ENCODE measurements around the gene RALGPS2. TPM values are rescaled to one million over a fixed set of nuclear protein-coding genes. Genes with fewer than 3 reads are reported as not detected.
"Not testable (repeated sequence)": the region's sequence is repeated elsewhere in the genome, so short reads cannot be mapped to it uniquely, and the experiment has no call there.

RALGPS2 gene
- total RNA-seq, 1 donor = 34.0 TPM

- Histone ChIP-seq H3K9me3 (ENCODE audit: low read depth, low read length) (no peaks in the 10 kb centered on the region), H3K27me3 (ENCODE audit: insufficient read depth, low read length) (no peaks in the 10 kb centered on the region), H3K4me3 (ENCODE audit: low read length) (no peak overlapping the region), H3K4me1 (ENCODE audit: insufficient read depth, low read length) (no peaks in the 10 kb centered on the region)
Measured at GRCh38 chr1:178846306-178846705, 121.3 kb downstream of the RALGPS2 start.

GRCh38 chr1:178847396-178847849 lies 122.4 kb downstream of the RALGPS2 start:
- Histone ChIP-seq H3K27me3 (ENCODE audit: insufficient read depth, low read length) (no peaks in the 10 kb centered on the region), H3K9me3 (ENCODE audit: low read depth, low read length) (no peaks in the 10 kb centered on the region), H3K4me3 (ENCODE audit: low read length) (no peak overlapping the region), H3K4me1 (ENCODE audit: insufficient read depth, low read length) (no peaks in the 10 kb centered on the region)

- not testable (repeated sequence) for H3K4me1 ChIP-seq (ENCODE audit: insufficient read depth, low read length); H3K27me3 ChIP-seq (ENCODE audit: insufficient read depth, low read length); H3K9me3 ChIP-seq (ENCODE audit: low read depth, low read length); H3K4me3 ChIP-seq (ENCODE audit: low read length)
Measured at GRCh38 chr1:178847919-178848318, 122.9 kb downstream of the RALGPS2 start.

- Histone ChIP-seq H3K27me3 (ENCODE audit: insufficient read depth, low read length) (no peaks in the 10 kb centered on the region), H3K4me3 (ENCODE audit: low read length) (no peak overlapping the region), H3K4me1 (ENCODE audit: insufficient read depth, low read length) (no peaks in the 10 kb centered on the region), H3K9me3 (ENCODE audit: low read depth, low read length) (no peaks in the 10 kb centered on the region)
Measured at GRCh38 chr1:178849918-178850317, 124.9 kb downstream of the RALGPS2 start.

GRCh38 chr1:178857126-178857525 lies 132.1 kb downstream of the RALGPS2 start:
- Histone ChIP-seq H3K9me3 (ENCODE audit: low read depth, low read length) (no peaks in the 10 kb centered on the region), H3K27me3 (ENCODE audit: insufficient read depth, low read length) (no peaks in the 10 kb centered on the region), H3K4me1 (ENCODE audit: insufficient read depth, low read length) (no peaks in the 10 kb centered on the region), H3K4me3 (ENCODE audit: low read length) (no peak overlapping the region)

GRCh38 chr1:178862416-178862815 lies 137.4 kb downstream of the RALGPS2 start:
- H3K27me3 ChIP-seq (ENCODE audit: insufficient read depth, low read length) = no peaks in the 10 kb centered on the region
- H3K4me3 ChIP-seq (ENCODE audit: low read length) = no peak overlapping the region
- no peaks in the 10 kb centered on the region for H3K4me1 ChIP-seq (ENCODE audit: insufficient read depth, low read length)
- no peaks in the 10 kb centered on the region for H3K9me3 ChIP-seq (ENCODE audit: low read depth, low read length)

- no peaks in the 10 kb centered on the region for H3K9me3 ChIP-seq (ENCODE audit: low read depth, low read length)
- no peak overlapping the region for H3K4me3 ChIP-seq (ENCODE audit: low read length)
- no peaks in the 10 kb centered on the region for H3K27me3 ChIP-seq (ENCODE audit: insufficient read depth, low read length)
- no peaks in the 10 kb centered on the region for H3K4me1 ChIP-seq (ENCODE audit: insufficient read depth, low read length)
Measured at GRCh38 chr1:178862864-178863263, 137.8 kb downstream of the RALGPS2 start.

- Histone ChIP-seq H3K4me3 (ENCODE audit: low read length) (no peak overlapping the region), H3K4me1 (ENCODE audit: insufficient read depth, low read length) (no peaks in the 10 kb centered on the region), H3K9me3 (ENCODE audit: low read depth, low read length) (no peaks in the 10 kb centered on the region), H3K27me3 (ENCODE audit: insufficient read depth, low read length) (no peaks in the 10 kb centered on the region)
Measured at GRCh38 chr1:178864326-178864725, 139.3 kb downstream of the RALGPS2 start.

GRCh38 chr1:178867670-178868069 lies 142.6 kb downstream of the RALGPS2 start:
- no peaks in the 10 kb centered on the region for H3K4me1 ChIP-seq (ENCODE audit: insufficient read depth, low read length)
- H3K27me3 ChIP-seq (ENCODE audit: insufficient read depth, low read length) = no peaks in the 10 kb centered on the region
- H3K4me3 ChIP-seq (ENCODE audit: low read length) = no peak overlapping the region
- H3K9me3 ChIP-seq (ENCODE audit: low read depth, low read length) = no peaks in the 10 kb centered on the region

GRCh38 chr1:178868706-178869105 lies 143.7 kb downstream of the RALGPS2 start:
- no peaks in the 10 kb centered on the region for H3K27me3 ChIP-seq (ENCODE audit: insufficient read depth, low read length)
- H3K4me3 ChIP-seq (ENCODE audit: low read length) = no peak overlapping the region
- H3K9me3 ChIP-seq (ENCODE audit: low read depth, low read length) = no peaks in the 10 kb centered on the region
- no peaks in the 10 kb centered on the region for H3K4me1 ChIP-seq (ENCODE audit: insufficient read depth, low read length)

GRCh38 chr1:178869119-178869697 lies 144.2 kb downstream of the RALGPS2 start:
- Histone ChIP-seq H3K4me1 (ENCODE audit: insufficient read depth, low read length) (no peaks in the 10 kb centered on the region), H3K4me3 (ENCODE audit: low read length) (no peak overlapping the region), H3K9me3 (ENCODE audit: low read depth, low read length) (no peaks in the 10 kb centered on the region), H3K27me3 (ENCODE audit: insufficient read depth, low read length) (no peaks in the 10 kb centered on the region)

- H3K4me1 ChIP-seq (ENCODE audit: insufficient read depth, low read length) = no peaks in the 10 kb centered on the region
- no peaks in the 10 kb centered on the region for H3K27me3 ChIP-seq (ENCODE audit: insufficient read depth, low read length)
- H3K9me3 ChIP-seq (ENCODE audit: low read depth, low read length) = no peaks in the 10 kb centered on the region
- H3K4me3 ChIP-seq (ENCODE audit: low read length) = no peak overlapping the region
Measured at GRCh38 chr1:178870221-178870620, 145.2 kb downstream of the RALGPS2 start.

GRCh38 chr1:178870944-178871343 lies 145.9 kb downstream of the RALGPS2 start, which contains the start of gene ANGPTL1:
Gene ANGPTL1, minus strand, starts transcription at chr1:178871077. Its CDS starts 5,301 bp downstream, at chr1:178865776.
- no peaks in the 10 kb centered on the region for H3K27me3 ChIP-seq (ENCODE audit: insufficient read depth, low read length)
- H3K4me3 ChIP-seq (ENCODE audit: low read length) = no peak within 1 kb of the TSS
- no peaks in the 10 kb centered on the region for H3K9me3 ChIP-seq (ENCODE audit: low read depth, low read length)
- H3K4me1 ChIP-seq (ENCODE audit: insufficient read depth, low read length) = no peaks in the 10 kb centered on the region

- H3K9me3 ChIP-seq (ENCODE audit: low read depth, low read length) = no peaks in the 10 kb centered on the region
- no peak overlapping the region for H3K4me3 ChIP-seq (ENCODE audit: low read length)
- no peaks in the 10 kb centered on the region for H3K4me1 ChIP-seq (ENCODE audit: insufficient read depth, low read length)
- H3K27me3 ChIP-seq (ENCODE audit: insufficient read depth, low read length) = no peaks in the 10 kb centered on the region
Measured at GRCh38 chr1:178871551-178872320, 146.7 kb downstream of the RALGPS2 start.

- Histone ChIP-seq H3K4me3 (ENCODE audit: low read length) (no peak overlapping the region), H3K27me3 (ENCODE audit: insufficient read depth, low read length) (no peaks in the 10 kb centered on the region), H3K4me1 (ENCODE audit: insufficient read depth, low read length) (no peaks in the 10 kb centered on the region), H3K9me3 (ENCODE audit: low read depth, low read length) (no peaks in the 10 kb centered on the region)
Measured at GRCh38 chr1:178874966-178875365, 149.9 kb downstream of the RALGPS2 start.

- H3K9me3 ChIP-seq (ENCODE audit: low read depth, low read length) = no peaks in the 10 kb centered on the region
- H3K4me3 ChIP-seq (ENCODE audit: low read length) = no peak overlapping the region
- no peaks in the 10 kb centered on the region for H3K27me3 ChIP-seq (ENCODE audit: insufficient read depth, low read length)
- no peaks in the 10 kb centered on the region for H3K4me1 ChIP-seq (ENCODE audit: insufficient read depth, low read length)
Measured at GRCh38 chr1:178875936-178876335, 150.9 kb downstream of the RALGPS2 start.
